GM18868 (cell line): ENCODE results near the gene LRRK2.

ENCODE experiments used
- ATAC-seq: cut with Tn5 transposase; IDR thresholded peaks from one replicate; pipeline ENCODE4 v1.9.1; 2021; ENCODE audit warnings: mild to moderate bottlenecking, moderate library complexity; ENCODE audit not compliant: unreplicated experiment

LRRK2 gene

GRCh38 chr12:40390980-40391379 lies 166.2 kb downstream of the LRRK2 start:
- ATAC-seq, result no peak

DNA sequence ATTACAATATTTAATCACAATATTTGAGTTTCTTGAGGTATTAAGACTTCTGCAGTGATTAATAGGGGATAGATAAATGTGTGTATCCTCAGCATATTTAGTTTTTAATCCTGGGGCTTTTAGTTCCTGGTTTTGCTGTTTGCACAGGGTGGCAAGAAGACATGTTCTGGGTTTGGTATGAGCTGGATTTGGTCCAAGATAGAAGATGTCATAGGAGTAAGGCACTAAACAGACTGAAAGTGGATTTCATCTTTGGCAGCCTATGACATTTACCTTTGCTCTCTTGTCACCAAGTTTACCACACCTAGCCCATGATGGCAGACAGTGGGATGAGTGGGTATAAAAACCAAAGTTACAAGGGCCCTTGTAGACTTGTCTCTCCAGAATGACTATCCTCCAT lies 168.2 kb downstream of the LRRK2 start:
- ATAC-seq, result no peak

- ATAC-seq, result no peak
These were observed 174.9 kb downstream of the LRRK2 start for GRCh38 chr12:40399656-40400055.

DNA sequence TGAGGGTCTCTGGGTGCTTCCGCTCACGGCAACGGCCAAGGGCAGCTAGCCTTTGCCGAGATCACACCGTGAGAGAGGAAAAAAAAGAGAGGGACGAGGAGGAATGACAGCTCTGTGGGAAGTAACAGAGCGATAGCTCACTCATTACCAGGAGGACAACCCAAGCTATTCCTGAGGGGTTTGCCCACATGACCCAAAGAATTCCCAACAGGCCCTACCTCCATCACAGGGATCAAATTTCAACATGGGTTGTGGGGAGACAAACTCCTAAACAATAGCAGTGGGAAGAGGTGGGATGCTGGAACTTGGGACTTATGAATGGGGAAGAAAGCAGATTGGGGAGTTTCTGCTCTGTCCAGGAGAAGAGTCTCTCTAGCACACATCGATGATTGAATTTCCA lies 180.6 kb downstream of the LRRK2 start:
- no peak for ATAC-seq
